Adipocyte (in vitro differentiated cells): ENCODE measurements around the gene TRAPPC6A.

Experiments used
- DNase-seq: peaks from one replicate; pipeline ENCODE4 v3.0.0-alpha.2; 2015; ENCODE audit warnings: low read depth
- H3K27me3 ChIP-seq: replicated peaks from 2 replicates; pipeline ENCODE4 v1.7.0; 2013; ENCODE audit warnings: mild to moderate bottlenecking, low read length, moderate library complexity; ENCODE audit not compliant: control insufficient read depth, insufficient read depth
- H3K36me3 ChIP-seq: 2 replicates; pipeline ENCODE4 v1.7.0; 2013; ENCODE audit warnings: low read length, mild to moderate bottlenecking, moderate library complexity; ENCODE audit not compliant: control insufficient read depth, insufficient read depth, severe bottlenecking
- H3K4me1 ChIP-seq: 2 replicates; pipeline ENCODE4 v1.7.0; 2013; ENCODE audit warnings: mild to moderate bottlenecking, low read length, moderate library complexity; ENCODE audit not compliant: control insufficient read depth, insufficient read depth
- H3K4me3 ChIP-seq: 2 replicates; pipeline ENCODE4 v1.7.0; 2013; ENCODE audit warnings: mild to moderate bottlenecking, low read length, moderate library complexity
- H3K9ac ChIP-seq: 2 replicates; pipeline ENCODE4 v1.7.0; 2013; ENCODE audit warnings: mild to moderate bottlenecking, low read length, moderate library complexity
- H3K9me3 ChIP-seq: 2 replicates; pipeline ENCODE4 v1.7.0; 2013; ENCODE audit warnings: mild to moderate bottlenecking, low read length, moderate library complexity; ENCODE audit not compliant: control insufficient read depth

Gene TRAPPC6A

GRCh38 chr19:45184115-45184514, 6.1 kb upstream of the TRAPPC6A start:
- Histone ChIP-seq H3K27me3 (no peaks in the 10 kb centered on the region), H3K9ac (no peak overlapping the region), H3K4me1 (peaks cover 16% of the 10 kb centered on the region), H3K4me3 (no peak overlapping the region), H3K36me3 (no peaks in the 10 kb centered on the region), H3K9me3 (no peaks in the 10 kb centered on the region)
- DNase-seq = no peak

- Histone ChIP-seq H3K9me3 (no peaks in the 10 kb centered on the region), H3K36me3 (no peaks in the 10 kb centered on the region), H3K27me3 (no peaks in the 10 kb centered on the region), H3K9ac (no peak overlapping the region), H3K4me1 (peaks cover 16% of the 10 kb centered on the region), H3K4me3 (no peak overlapping the region)
- no peak for DNase-seq
These were observed 4.7 kb upstream of the TRAPPC6A start for GRCh38 chr19:45182758-45183157.

- H3K27me3 ChIP-seq = no peaks in the 10 kb centered on the region
- DNase-seq = no peak
- no peaks in the 10 kb centered on the region for H3K36me3 ChIP-seq
- H3K4me3 ChIP-seq = peak overlapping the region; percentile 99
- peaks cover 25% of the 10 kb centered on the region for H3K4me1 ChIP-seq
- H3K9me3 ChIP-seq = no peaks in the 10 kb centered on the region
- H3K9ac ChIP-seq = no peak overlapping the region
These were observed 2.9 kb upstream of the TRAPPC6A start for GRCh38 chr19:45180936-45181335.

- H3K4me1 ChIP-seq = peaks cover 30% of the 10 kb centered on the region
These were observed 1.9 kb upstream of the TRAPPC6A start for GRCh38 chr19:45179892-45180370.

GRCh38 chr19:45179072-45179891, 1.2 kb upstream of the TRAPPC6A start:
- DNase-seq = peak; percentile 73
- peaks cover 30% of the 10 kb centered on the region for H3K4me1 ChIP-seq

More at GRCh38 chr19:45179892-45180370, 1.9 kb upstream of the TRAPPC6A start:
- Histone ChIP-seq H3K4me3 (peak overlapping the region; percentile 99), H3K27me3 (no peaks in the 10 kb centered on the region), H3K9ac (peak overlapping the region; percentile 91), H3K36me3 (no peaks in the 10 kb centered on the region), H3K9me3 (no peaks in the 10 kb centered on the region)
- DNase-seq = no peak

GRCh38 chr19:45178262-45179071, 430 bp upstream of the TRAPPC6A start, which contains the start of gene BLOC1S3:
Gene BLOC1S3 (plus strand): TSS chr19:45178784. CDS start chr19:45179297, 513 bp downstream.
- Histone ChIP-seq H3K36me3 (no peaks in the 10 kb centered on the region), H3K9me3 (no peaks in the 10 kb centered on the region), H3K9ac (peak within 1 kb of the TSS; percentile 91), H3K27me3 (no peaks in the 10 kb centered on the region), H3K4me1 (peaks cover 30% of the 10 kb centered on the region), H3K4me3 (peak within 1 kb of the TSS; percentile 99)
- DNase-seq = peak; percentile 100

More at GRCh38 chr19:45179072-45179891, 1.2 kb upstream of the TRAPPC6A start:
- Histone ChIP-seq H3K4me3 (peak overlapping the region; percentile 99), H3K27me3 (no peaks in the 10 kb centered on the region), H3K36me3 (no peaks in the 10 kb centered on the region), H3K9me3 (no peaks in the 10 kb centered on the region), H3K9ac (peak overlapping the region; percentile 91)

GRCh38 chr19:45175515-45176345, 2.3 kb downstream of the TRAPPC6A start:
- Histone ChIP-seq H3K36me3 (no peaks in the 10 kb centered on the region), H3K9me3 (no peaks in the 10 kb centered on the region), H3K4me3 (no peak overlapping the region), H3K4me1 (peaks cover 24% of the 10 kb centered on the region), H3K27me3 (no peaks in the 10 kb centered on the region), H3K9ac (no peak overlapping the region)
- DNase-seq = no peak

- Histone ChIP-seq H3K9ac (no peak overlapping the region), H3K4me1 (peaks cover 14% of the 10 kb centered on the region), H3K36me3 (no peaks in the 10 kb centered on the region), H3K27me3 (no peaks in the 10 kb centered on the region), H3K4me3 (no peak overlapping the region), H3K9me3 (no peaks in the 10 kb centered on the region)
- no peak for DNase-seq
These were observed 4.2 kb downstream of the TRAPPC6A start for GRCh38 chr19:45173816-45174215.

- Histone ChIP-seq H3K27me3 (no peaks in the 10 kb centered on the region), H3K36me3 (no peaks in the 10 kb centered on the region), H3K9ac (no peak overlapping the region), H3K4me1 (peaks cover 14% of the 10 kb centered on the region), H3K9me3 (no peaks in the 10 kb centered on the region), H3K4me3 (no peak overlapping the region)
- no peak for DNase-seq
These were observed 5.3 kb downstream of the TRAPPC6A start for GRCh38 chr19:45172611-45173208.

GRCh38 chr19:45172173-45172572, 5.9 kb downstream of the TRAPPC6A start:
- H3K36me3 ChIP-seq = no peaks in the 10 kb centered on the region
- no peaks in the 10 kb centered on the region for H3K9me3 ChIP-seq
- no peak overlapping the region for H3K4me3 ChIP-seq
- no peak for DNase-seq
- no peaks in the 10 kb centered on the region for H3K27me3 ChIP-seq
- H3K9ac ChIP-seq = no peak overlapping the region
- H3K4me1 ChIP-seq = peaks cover 9% of the 10 kb centered on the region
